Activated B cell treated with CpG ODN at 0.5 μM for 24 hours (primary cell): ENCODE measurements around the gene ZP3. TPM values are rescaled to one million over a fixed set of nuclear protein-coding genes. Genes with fewer than 3 reads are reported as not detected.
"Not testable (repeated sequence)": the region's sequence is repeated elsewhere in the genome, so short reads cannot be mapped to it uniquely, and the experiment has no call there.

Source experiments
- ATAC-seq: fragments of 200-7000 bp; cut with Tn5 transposase; one replicate; pipeline ENCODE4 v1.10.0; 2021; ENCODE audit warnings: low read depth, mild to moderate bottlenecking, moderate library complexity
- CTCF ChIA-PET: fragments of 350-600 bp; sonication (Branson Sonifier 250); formaldehyde crosslinking; loops from one replicate; lab custom pipeline; 2021; ENCODE audit warnings: antibody characterized with exemption; lab: Charles Lee
- POLR2A ChIA-PET: fragments of 350-600 bp; sonication (Branson Sonifier 250); formaldehyde crosslinking; loops from one replicate; lab custom pipeline; 2021; ENCODE audit warnings: antibody characterized with exemption; lab: Charles Lee
- DNase-seq: peaks from one replicate; pipeline ENCODE4 v3.0.0; 2022
- H3K27ac Mint-ChIP-seq: one replicate; pipeline ENCODE4 v1.8.0; 2020; ENCODE audit warnings: mixed read lengths
- H3K27me3 Mint-ChIP-seq: one replicate; pipeline ENCODE4 v1.8.0; 2021; ENCODE audit warnings: mixed read lengths
- H3K36me3 Mint-ChIP-seq: one replicate; pipeline ENCODE4 v1.8.0; 2021; ENCODE audit warnings: low read depth, mixed read lengths
- H3K4me1 Mint-ChIP-seq: one replicate; pipeline ENCODE4 v1.8.0; 2021; ENCODE audit warnings: mixed read lengths
- H3K4me3 Mint-ChIP-seq: one replicate; pipeline ENCODE4 v1.8.0; 2020; ENCODE audit warnings: mild to moderate bottlenecking, mixed read lengths
- H3K9me3 Mint-ChIP-seq: one replicate; pipeline ENCODE4 v1.8.0; 2020; ENCODE audit warnings: mixed read lengths
- CTCF ChIP-seq: fragments of 200-600 bp; IDR thresholded peaks from one replicate; pipeline ENCODE4 v1.8.0; 2022; ENCODE audit warnings: antibody characterized with exemption, mild to moderate bottlenecking
- intact Hi-C: fragments of 100-400 bp; cut with micrococcal nuclease; formaldehyde crosslinking; loops from one replicate; pipeline ENCODE4 v1.15.1; 2024
- total RNA-seq: library from RNA; stranded (reverse); gene quantifications from 2 replicates; pipeline ENCODE4 v1.2.3, GENCODE V29; 2022

ZP3 gene
- total RNA-seq, 1 donor from 2014 or later: 2.9 TPM

- no peaks in the 10 kb centered on the region for H3K27me3 Mint-ChIP-seq
- ChIA-PET CTCF (no interaction called here), POLR2A (interaction anchor here (0.6 to 1.0 kb wide), 4 partner anchors 12 to 36 kb away, joined by 3 to 5 read pairs (median 3); partner anchors contain the start of gene YWHAG)
- ATAC-seq: peak; percentile 81
- peak overlapping the region; percentile 97 for H3K27ac Mint-ChIP-seq
- peak; percentile 96 for DNase-seq
- intact Hi-C loops: loop anchor here (1.0 kb wide), 1 partner anchor 34 kb away; no protein-coding TSS in a partner anchor
- TF ChIP-seq CTCF: no peak
- H3K9me3 Mint-ChIP-seq: no peaks in the 10 kb centered on the region
- no peaks in the 10 kb centered on the region for H3K36me3 Mint-ChIP-seq
- H3K4me3 Mint-ChIP-seq: peak overlapping the region; percentile 88
- H3K4me1 Mint-ChIP-seq: peaks cover 30% of the 10 kb centered on the region
These were observed 31.4 kb upstream of the ZP3 start for GRCh38 chr7:76393116-76394031.

GRCh38 chr7:76394957-76395356 lies 29.8 kb upstream of the ZP3 start:
- ChIA-PET CTCF (no interaction called here), POLR2A (interaction anchor here (0.5 to 1.0 kb wide), 2 partner anchors 37 to 100 kb away, joined by 3 to 5 read pairs; no protein-coding TSS in a partner anchor)
- DNase-seq (no peak), ATAC-seq (no peak)
- Mint-ChIP-seq H3K36me3 (no peaks in the 10 kb centered on the region), H3K4me3 (no peak overlapping the region), H3K9me3 (no peaks in the 10 kb centered on the region), H3K4me1 (peaks cover 21% of the 10 kb centered on the region), H3K27ac (no peak overlapping the region), H3K27me3 (no peaks in the 10 kb centered on the region)
- TF ChIP-seq CTCF: no peak
- intact Hi-C loops: no loop called here

- H3K9me3 Mint-ChIP-seq, intact Hi-C loops, H3K36me3 Mint-ChIP-seq, H3K4me3 Mint-ChIP-seq, ATAC-seq, H3K27ac Mint-ChIP-seq, CTCF ChIA-PET, H3K27me3 Mint-ChIP-seq, DNase-seq: not testable (repeated sequence)
- POLR2A ChIA-PET: interaction anchor here (1.0 kb wide), 1 partner anchor 38 kb away, joined by 3 read pairs; no protein-coding TSS in a partner anchor
- peaks cover 21% of the 10 kb centered on the region for H3K4me1 Mint-ChIP-seq
These were observed 29.2 kb upstream of the ZP3 start for GRCh38 chr7:76395605-76395964.

GRCh38 chr7:76395965-76396726 lies 28.6 kb upstream of the ZP3 start:
- POLR2A ChIA-PET: interaction anchor here (0.7 kb wide), 1 partner anchor 1017 kb away, joined by 3 read pairs; no protein-coding TSS in a partner anchor
- H3K27me3 Mint-ChIP-seq: no peaks in the 10 kb centered on the region
- H3K27ac Mint-ChIP-seq: no peak overlapping the region
- H3K36me3 Mint-ChIP-seq: no peaks in the 10 kb centered on the region
- intact Hi-C loops: no loop called here
- ATAC-seq: no peak
- CTCF ChIA-PET: no interaction called here
- no peak for TF ChIP-seq CTCF
- DNase-seq: no peak
- no peak overlapping the region for H3K4me3 Mint-ChIP-seq
- no peaks in the 10 kb centered on the region for H3K9me3 Mint-ChIP-seq
- H3K4me1 Mint-ChIP-seq: peaks cover 21% of the 10 kb centered on the region

- POLR2A ChIA-PET: no interaction called here
- TF ChIP-seq CTCF: no peak
- no peak for DNase-seq
- ATAC-seq: no peak
- H3K36me3 Mint-ChIP-seq: no peaks in the 10 kb centered on the region
- peak overlapping the region; percentile 74 for H3K4me3 Mint-ChIP-seq
- no peaks in the 10 kb centered on the region for H3K9me3 Mint-ChIP-seq
- H3K4me1 Mint-ChIP-seq: peaks cover 21% of the 10 kb centered on the region
- CTCF ChIA-PET: no interaction called here
- intact Hi-C loops: no loop called here
- H3K27ac Mint-ChIP-seq: no peak overlapping the region
- H3K27me3 Mint-ChIP-seq: no peaks in the 10 kb centered on the region
These were observed 27.9 kb upstream of the ZP3 start for GRCh38 chr7:76396864-76397263.
